Cerebellar cortex (tissue), 1 donor: Measurements from ENCODE around the gene HGF.
"Not testable (repeated sequence)": the region's sequence is repeated elsewhere in the genome, so short reads cannot be mapped to it uniquely, and the experiment has no call there.

ENCODE experiments used
- DNase-seq: peaks from one replicate; pipeline ENCODE4 v3.0.0-alpha.2; 2015; ENCODE audit warnings: low spot score

Gene HGF

DNA sequence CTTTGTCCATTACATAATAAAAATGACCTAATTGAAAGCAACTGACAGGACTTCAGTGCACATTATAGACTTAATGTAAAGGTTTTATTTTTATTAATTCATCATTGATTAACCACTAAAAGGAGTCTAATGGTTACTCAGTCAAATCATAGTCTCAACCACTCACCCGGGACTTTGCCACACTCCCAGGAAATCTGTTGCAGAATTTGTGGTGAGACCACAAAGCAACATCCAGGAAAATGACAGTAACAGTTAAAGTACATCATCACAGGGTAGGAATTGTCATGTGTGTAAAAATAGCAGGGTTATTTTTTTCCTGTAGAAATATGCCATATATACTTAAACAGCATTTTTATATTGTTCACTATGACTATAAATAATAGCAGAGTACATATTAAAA lies 6.3 kb upstream of the HGF start:
- DNase-seq, result no peak

GRCh38 chr7:81775560-81775959 lies 5.7 kb upstream of the HGF start:
- no peak for DNase-seq

- DNase-seq, result no peak
These were observed 4.7 kb upstream of the HGF start for GRCh38 chr7:81774551-81774950.

- DNase-seq, result no peak
These were observed 929 bp upstream of the HGF start for GRCh38 chr7:81770728-81771223.

GRCh38 chr7:81768951-81769778 lies 682 bp downstream of the HGF start:
- no peak for DNase-seq

DNA sequence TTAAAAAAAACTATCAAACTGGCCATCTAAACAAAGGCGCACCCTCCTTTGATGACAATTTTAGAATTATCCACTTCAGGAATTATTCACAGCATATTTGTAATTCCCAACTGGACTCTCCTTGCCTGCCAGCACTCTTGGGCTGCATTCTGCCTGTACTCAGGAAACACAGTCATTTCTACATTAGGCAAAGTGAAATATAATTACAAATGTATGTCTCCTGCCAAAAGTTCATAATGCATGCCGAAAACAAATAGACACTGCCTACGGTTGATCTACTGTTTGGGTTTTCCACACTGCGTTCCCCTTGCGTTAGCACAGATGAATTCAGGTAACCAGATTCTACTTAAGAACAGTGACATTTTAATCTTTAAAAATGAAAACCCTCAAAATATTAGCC lies 1.9 kb downstream of the HGF start:
- no peak for DNase-seq

DNA sequence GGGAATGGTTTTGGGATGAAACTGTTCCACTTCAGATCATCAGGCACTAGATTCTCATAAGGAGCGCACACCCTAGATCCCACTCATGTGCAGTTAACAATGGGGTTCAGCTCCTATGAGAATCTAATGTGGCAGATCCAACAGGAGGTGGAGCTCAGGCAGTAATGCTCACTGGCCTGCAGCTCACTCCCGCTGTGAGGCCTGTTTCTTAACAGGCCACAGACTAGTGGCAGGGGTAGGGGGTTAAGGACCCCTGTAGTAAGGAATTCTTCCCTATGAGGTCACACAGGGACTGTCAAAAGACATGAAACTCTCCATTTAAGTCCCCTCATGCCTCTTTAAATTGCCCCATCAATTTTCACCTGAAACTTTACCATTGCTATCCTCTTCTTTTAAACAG lies 8.0 kb downstream of the HGF start:
- no peak for DNase-seq

GRCh38 chr7:81761031-81761430 lies 8.8 kb downstream of the HGF start:
- no peak for DNase-seq

GRCh38 chr7:81754918-81755696 lies 14.7 kb downstream of the HGF start:
- no peak for DNase-seq

- DNase-seq, result no peak
These were observed 16.5 kb downstream of the HGF start for GRCh38 chr7:81753392-81753791.

DNA sequence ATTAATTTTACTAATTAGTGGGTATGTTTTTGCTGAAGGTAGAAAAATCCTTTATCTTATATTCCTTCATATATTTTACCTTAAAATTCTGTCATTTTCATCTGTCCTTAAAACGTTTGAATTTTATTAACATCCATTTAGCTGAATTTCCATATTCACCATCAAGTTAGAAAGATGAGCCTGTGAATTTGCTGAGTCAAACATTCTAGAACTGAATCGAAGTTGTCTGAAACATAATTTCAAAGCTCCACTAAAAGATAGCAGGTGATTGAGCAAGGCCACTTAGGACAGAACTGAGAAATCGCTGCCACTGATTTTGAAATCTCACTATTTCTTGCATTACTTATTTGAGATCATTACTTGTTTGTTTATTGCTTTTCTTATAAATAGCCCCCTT lies 17.5 kb downstream of the HGF start:
- no peak for DNase-seq

DNA sequence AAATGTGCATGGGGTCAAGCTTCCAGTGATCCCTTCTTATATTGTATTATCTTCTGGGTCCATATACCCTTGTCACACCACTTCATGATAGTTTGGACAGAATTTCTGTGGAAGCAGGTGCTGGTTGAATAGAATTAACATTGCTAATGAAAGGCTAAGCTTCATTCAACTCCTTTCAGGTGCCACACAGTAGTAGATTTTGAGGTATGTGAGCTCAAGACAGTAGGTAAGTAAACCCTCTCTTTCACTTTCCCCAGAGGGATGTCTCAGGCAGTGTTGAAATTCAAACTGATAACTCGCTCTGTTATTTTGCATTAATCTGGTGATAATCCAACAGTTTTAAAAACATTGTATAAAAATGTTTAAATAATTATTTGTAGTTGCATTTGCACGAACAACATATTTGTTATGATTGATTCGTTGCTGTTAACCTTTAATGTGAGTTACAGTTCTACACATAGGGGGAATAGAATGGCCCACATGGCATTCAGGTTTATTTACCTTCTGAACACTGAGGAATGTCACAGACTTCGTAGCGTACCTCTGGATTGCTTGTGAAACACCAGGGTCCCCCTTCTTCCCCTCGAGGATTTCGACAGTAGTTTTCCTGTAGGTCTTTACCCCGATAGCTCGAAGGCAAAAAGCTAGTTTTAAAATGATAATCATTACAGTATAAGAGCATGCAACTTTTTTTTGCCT lies 18.1 kb downstream of the HGF start:
- DNase-seq, result no peak

GRCh38 chr7:81745637-81746036 lies 24.2 kb downstream of the HGF start:
- DNase-seq, result no peak

GRCh38 chr7:81744389-81744788 lies 25.5 kb downstream of the HGF start:
- DNase-seq, result no peak

GRCh38 chr7:81743665-81744064 lies 26.2 kb downstream of the HGF start:
- DNase-seq, result no peak

GRCh38 chr7:81743201-81743600 lies 26.6 kb downstream of the HGF start:
- no peak for DNase-seq

GRCh38 chr7:81740403-81740802 lies 29.4 kb downstream of the HGF start:
- DNase-seq, result no peak

DNA sequence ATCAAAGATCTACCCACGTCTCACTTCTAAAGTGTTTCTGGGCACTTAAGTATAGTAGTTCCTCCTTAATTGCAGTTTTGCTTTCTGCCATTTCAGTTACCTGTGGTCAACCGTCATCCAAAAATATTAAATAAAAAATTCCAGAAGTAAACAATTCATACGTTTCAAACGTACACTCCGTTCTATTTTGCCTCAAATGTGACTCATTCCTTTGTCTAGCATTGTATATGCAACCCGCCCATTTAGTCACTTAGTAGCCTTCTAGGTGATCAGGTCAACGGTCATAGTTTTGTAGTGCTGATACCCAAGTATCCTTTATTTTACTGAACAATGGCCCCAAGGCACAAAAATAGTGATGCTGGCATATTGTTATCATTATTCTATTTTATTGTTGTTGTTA lies 33.8 kb downstream of the HGF start:
- DNase-seq, result no peak

DNA sequence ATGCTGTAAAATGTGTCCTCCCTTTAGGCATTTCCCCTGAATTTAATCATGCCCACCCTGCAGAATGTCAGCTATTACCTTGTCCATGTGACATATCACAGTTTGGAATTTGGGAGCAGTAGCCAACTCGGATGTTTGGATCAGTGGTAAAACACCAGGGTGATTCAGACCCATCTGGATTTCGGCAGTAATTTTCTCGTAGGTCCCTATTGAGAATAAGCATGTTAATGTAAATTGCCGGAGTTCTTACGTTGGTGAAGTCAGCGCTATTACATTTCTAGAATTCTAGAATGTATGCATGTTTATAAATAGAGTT lies 44.1 kb downstream of the HGF start:
- no peak for DNase-seq

DNA sequence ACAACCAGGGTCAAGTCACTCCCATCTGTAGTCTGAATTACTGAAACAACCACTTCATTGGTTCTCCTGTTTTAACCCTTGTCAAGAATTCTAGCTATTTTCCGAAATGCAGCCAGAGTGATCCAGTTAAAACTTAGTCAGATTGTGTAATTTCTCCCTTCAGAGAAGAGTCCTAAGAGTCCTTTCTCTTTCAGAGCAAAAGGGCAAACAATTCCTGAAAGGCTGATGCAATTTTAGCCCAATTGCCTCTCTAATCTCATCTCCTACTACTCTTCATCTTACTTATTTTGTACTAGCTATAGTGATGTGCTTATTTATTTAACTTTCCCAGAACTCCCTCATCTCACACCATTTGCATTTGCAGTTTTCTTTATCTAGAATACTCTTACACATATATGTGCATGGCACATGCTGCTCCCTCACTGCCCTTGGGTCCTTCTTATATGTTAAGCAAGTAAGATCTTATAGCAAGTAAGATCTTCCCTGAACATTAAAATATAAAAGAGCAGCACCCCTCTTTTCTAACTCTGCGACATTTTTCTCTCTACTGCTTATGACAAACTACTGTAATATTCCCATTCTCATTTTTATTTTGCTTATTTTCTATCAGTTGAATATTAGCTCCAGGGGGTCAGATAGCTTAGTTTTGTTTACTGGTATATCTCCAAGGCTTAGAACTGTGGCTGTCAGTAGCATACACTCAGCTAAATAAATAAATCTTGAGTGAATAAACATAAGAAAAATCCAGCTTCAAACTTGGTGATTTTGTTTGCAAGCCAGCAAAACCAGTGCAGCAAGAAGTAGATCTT lies 44.6 kb downstream of the HGF start:
- DNase-seq, result no peak

DNA sequence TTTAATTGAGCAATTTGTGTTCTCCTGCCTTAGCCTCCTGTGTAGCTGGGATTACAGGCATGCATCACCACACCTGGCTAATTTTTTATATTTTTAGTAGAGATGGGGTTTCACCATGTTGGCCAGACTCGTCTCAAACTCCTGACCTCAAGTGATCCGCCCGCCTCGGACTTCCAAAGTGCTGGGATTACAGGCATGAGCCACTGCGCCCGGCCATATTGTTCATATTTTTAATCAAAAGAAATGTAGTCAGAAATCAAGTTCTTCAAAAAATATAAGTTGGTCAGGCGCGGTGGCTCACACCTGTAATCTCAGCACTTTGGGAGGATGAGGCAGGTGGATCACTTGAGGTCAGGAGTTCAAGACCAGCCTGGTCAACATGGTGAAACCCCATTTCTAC lies 47.6 kb downstream of the HGF start:
- DNase-seq, result not testable (repeated sequence)

GRCh38 chr7:81721437-81721836 lies 48.4 kb downstream of the HGF start:
- DNase-seq, result no peak
